Measurements from ENCODE around the gene ABCA8.

DNA sequence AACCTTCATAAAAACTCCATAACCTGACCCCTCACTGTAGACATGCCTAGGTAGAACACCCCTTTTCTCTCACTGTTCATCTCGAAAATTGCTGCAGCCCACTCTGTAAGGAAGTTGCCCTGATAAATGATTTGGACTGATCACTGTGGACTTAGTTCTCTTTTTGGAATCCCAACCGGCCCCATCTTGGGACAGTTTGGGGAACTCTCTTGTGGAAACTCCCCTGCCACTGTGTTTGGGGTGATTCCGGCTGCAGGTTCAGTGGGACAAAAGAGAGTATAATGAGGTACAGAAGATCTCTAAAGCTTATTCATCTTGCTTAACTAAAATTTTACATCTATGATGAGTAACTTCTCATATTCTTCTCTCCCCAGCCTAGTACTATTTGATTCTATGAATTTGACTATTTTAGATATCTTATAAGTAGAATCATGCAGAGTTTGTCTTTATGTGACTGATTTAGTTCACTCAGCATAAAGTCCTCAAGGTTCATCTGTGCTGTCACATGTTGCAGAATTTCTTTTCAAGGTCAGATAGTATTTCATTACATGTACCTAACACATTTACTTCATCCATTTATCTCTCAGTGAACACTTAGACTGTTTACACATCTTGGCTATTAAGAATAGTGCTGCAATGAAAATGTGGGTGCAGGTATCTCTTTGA, 84.9 kb downstream of the ABCA8 start:
- TF ChIP-seq, protein P1, sequence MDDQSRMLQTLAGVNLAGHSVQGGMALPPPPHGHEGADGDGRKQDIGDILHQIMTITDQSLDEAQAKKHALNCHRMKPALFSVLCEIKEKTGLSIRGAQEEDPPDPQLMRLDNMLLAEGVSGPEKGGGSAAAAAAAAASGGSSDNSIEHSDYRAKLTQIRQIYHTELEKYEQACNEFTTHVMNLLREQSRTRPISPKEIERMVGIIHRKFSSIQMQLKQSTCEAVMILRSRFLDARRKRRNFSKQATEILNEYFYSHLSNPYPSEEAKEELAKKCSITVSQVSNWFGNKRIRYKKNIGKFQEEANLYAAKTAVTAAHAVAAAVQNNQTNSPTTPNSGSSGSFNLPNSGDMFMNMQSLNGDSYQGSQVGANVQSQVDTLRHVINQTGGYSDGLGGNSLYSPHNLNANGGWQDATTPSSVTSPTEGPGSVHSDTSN (IDR thresholded peaks at IDR 0.05): no peak
- TF ChIP-seq CTCF (IDR thresholded peaks at IDR 0.05): no peak
- TF ChIP-seq SMC3 (IDR thresholded peaks at IDR 0.05): no peak
- no peak for TF ChIP-seq RARB (CRISPR knock-in tag; IDR thresholded peaks at IDR 0.05)
- no peak for TF ChIP-seq RCOR1 (IDR thresholded peaks at IDR 0.05; ENCODE audit: low read depth, low read length)
- TF ChIP-seq EP300 (IDR thresholded peaks at IDR 0.05): no peak
- TF ChIP-seq, protein P2, sequence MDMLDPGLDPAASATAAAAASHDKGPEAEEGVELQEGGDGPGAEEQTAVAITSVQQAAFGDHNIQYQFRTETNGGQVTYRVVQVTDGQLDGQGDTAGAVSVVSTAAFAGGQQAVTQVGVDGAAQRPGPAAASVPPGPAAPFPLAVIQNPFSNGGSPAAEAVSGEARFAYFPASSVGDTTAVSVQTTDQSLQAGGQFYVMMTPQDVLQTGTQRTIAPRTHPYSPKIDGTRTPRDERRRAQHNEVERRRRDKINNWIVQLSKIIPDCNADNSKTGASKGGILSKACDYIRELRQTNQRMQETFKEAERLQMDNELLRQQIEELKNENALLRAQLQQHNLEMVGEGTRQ (IDR thresholded peaks at IDR 0.05): no peak
- TF ChIP-seq BHLHE40 (IDR thresholded peaks at IDR 0.05; ENCODE audit: low read depth, low read length): no peak
- TF ChIP-seq POLR2AphosphoS2 (conservative IDR thresholded peaks at IDR 0.05; ENCODE audit: low read length): no peak
- no peak for TF ChIP-seq POLR2A (IDR thresholded peaks at IDR 0.05; ENCODE audit: low read length)
